Hematopoietic multipotent progenitor cell (in vitro differentiated cells): ENCODE results near the gene SMIM14. TPM values are rescaled to one million over a fixed set of nuclear protein-coding genes. Genes with fewer than 3 reads are reported as not detected.
"Not testable (repeated sequence)": the region's sequence is repeated elsewhere in the genome, so short reads cannot be mapped to it uniquely, and the experiment has no call there.

ENCODE experiments used
- DNase-seq, 3 donors: peaks; one replicate each; pipeline ENCODE4 v3.0.0-alpha.2; 2011 to 2015; ENCODE audit warnings: low read depth in 2 of 3, low spot score in 2 of 3
- total RNA-seq: library from RNA; depleted of rRNA; stranded (reverse); fragments of >200 nt; gene quantifications from one replicate; pipeline ENCODE4 v1.2.3, GENCODE V29; 2012

The SMIM14 gene
- 4.6 TPM for total RNA-seq

DNA sequence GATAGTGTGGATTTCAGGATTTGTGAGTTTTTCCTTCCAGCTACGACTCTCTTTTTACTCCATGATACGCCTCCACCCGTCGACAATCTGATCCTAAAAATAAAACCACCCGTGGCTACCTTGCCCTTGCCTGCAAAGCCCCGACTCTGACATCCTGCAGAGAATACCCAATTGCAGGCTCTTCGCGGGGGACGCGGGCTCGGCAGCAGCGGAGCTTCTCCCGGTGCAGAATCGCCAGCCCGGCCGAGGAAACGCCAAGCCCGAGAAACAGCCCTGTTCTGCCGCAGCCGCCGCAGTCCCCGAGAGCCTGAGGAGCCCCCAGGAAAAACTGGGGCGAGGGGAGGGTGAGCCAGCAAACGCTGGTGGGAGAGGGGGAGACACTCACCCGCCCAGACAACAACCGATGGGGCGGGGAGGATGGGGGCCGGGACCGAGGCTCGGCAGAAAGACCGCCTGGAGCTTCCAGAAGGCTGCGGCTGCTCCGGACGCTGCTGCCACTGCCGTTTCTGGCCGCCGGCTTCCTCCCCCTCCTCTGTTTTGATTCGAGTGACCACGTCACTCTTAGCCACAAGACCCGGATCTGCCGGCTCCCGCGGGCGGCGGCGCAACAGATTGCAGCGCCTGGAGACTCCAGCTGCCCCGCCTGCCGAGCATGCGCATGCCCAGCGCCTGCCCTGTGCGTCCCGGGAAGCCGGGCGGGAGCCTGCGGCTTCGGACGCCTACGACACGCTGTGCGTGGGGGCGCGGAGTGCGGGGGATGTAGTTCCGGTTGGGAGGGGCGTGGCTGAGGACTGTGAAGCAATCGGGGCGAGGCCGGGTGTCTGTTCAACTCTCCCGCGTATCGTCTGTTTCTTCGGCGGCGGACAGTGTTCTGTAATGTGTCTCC, at the start of gene SMIM14:
Gene SMIM14 (minus strand): TSS at position 512 of the 886 bp plus-strand sequence. CDS start 33,720 bp downstream, outside the sequence.
- peak; percentile 68 to 92 (median 90) for DNase-seq

GRCh38 chr4:39687014-39687413, 48.3 kb upstream of the SMIM14 start:
- no peak for DNase-seq

DNA sequence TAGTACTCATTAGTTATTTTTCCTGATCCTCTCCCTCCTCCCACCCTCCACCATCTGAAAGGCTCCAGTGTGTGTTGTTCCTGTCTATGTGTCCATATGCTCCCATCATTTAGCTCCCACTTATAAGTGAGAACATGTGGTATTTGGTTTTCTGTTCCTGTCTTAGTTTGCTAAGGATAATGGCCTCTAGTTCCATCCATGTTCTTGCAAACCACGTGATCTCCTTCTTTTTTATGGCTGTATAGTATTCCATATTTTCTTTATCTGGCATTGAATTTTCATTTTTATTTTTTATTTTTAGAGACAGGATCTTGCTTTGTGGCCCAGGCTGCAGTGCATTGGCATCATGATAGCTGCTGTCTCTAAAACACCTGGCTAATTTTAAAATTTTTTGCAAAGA, 47.3 kb upstream of the SMIM14 start:
- no peak for DNase-seq

DNA sequence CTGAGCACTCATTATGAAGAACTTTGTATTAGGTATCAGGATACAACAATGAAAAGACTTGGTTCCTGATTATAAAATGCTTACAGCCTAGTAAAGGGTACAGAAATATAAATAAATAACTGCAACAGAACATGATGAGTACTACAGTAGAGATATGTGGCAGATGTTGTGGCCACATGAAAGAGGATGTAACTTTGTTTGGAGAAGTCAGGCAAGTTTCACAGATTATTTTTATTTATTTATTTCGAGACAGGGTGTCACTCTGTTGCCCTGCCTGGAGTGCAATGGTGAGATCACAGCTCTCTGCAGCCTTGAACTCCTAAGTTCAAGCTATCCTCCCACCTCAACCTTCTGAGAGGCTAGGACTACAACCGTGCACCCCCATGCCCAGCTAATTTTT, 43.5 kb upstream of the SMIM14 start:
- DNase-seq: no peak

DNA sequence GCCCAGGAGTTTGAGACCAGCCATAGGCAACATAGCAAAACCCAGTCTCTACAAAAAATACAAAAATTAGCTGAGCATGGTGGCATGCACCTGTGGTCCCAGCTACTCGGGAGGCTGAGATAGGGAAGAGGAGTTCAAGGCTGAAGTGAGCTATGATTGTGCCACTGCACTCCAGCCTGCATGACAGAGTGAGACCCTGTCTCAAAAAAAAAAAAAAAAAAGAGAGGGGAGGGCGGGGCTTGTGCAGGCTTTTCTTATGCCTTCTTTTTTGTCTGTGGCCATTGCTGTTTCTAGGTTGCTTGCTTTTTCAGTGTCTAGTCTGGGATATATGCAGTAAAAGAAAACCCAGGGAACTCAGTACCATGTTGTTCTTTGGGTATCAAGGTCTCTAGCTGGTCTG, 42.3 kb upstream of the SMIM14 start:
- not testable (repeated sequence) for DNase-seq

DNA sequence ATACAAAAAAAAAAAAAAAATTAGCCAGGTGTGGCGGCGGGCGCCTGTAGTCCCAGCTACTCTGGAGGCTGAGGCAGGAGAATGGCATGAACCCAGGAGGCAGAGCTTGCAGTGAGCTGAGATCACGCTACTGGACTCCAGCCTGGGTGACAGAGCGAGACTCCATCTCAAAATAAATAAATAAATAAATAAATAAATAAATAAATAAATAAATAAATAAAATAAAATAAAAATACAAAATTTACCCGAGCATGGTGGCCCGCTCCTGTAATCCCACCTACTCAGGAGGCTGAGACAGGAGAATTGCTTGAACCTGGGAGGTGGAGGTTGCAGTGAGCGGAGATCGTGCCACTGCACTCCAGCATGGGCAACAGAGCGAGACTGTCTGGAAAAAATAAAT, 37.0 kb upstream of the SMIM14 start:
- not testable (repeated sequence) for DNase-seq

GRCh38 chr4:39670296-39670695, 31.6 kb upstream of the SMIM14 start:
- not testable (repeated sequence) for DNase-seq

- no peak for DNase-seq
Measured at GRCh38 chr4:39668887-39669286, 30.2 kb upstream of the SMIM14 start.

- no peak for DNase-seq
Measured at GRCh38 chr4:39667706-39668105, 29.0 kb upstream of the SMIM14 start.

- DNase-seq: no peak
Measured at GRCh38 chr4:39664828-39665731, 26.4 kb upstream of the SMIM14 start.

- no peak for DNase-seq
Measured at GRCh38 chr4:39662683-39663082, 24.0 kb upstream of the SMIM14 start.

GRCh38 chr4:39660757-39661156, 22.1 kb upstream of the SMIM14 start:
- DNase-seq: no peak

GRCh38 chr4:39660045-39660444, 21.4 kb upstream of the SMIM14 start:
- no peak for DNase-seq

DNA sequence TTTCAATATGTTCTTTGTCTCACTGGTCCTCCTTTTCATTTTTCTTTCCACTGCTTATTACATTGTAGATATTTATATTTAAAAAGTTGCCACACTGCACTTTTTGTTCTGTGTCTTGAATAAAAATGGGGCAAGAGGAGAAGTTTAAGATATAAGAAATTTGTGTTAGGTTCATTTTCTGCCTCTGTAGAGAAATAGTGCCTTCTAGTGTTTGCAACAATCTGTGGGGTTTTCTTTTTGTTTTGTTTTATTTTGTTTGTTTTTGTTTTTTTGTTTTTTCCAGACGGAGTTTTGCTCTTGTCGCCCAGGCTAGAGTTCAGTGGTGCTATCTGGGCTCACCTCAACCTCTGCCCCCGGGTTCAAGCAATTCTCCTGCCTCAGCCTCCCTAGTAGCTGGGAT, 20.1 kb upstream of the SMIM14 start:
- no peak for DNase-seq

DNA sequence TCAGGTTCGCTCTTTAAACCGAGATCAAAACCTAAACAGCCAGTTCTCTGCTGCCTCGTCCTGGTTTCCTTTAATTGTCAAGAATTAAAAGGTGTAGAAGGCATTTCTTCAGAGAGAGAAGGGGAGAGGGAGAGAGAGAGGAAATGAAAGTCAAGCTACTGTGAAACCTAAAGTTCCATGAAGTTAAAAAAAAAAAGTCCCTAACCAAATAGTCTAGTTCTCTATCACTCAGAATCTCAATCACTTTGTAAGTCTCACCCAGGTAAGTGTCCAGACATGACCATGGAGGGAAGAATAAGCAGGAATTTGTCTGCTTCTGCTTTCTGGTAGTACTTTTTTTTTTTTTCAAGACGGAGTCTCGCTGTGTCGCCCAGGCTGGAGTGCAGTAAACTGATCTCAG, 18.8 kb upstream of the SMIM14 start:
- no peak for DNase-seq

DNA sequence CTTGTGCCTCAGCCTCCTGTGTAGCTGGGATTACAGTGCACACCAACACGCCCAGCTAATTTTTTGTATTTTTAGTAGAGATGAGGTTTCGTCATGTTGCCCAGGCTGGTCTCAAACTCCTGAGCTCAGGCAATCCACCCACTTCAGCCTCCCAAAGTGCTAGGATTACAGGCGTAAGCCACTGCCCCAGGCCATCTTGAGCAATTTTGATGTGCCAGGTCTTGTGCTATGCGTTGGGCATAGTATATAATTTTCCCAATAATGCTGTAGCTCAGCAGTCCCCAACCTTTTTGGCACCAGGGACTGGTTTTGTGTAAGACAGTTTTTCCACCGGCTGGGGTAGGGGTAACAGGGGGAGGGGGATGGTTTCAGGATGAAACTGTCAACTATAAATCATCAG, 18.0 kb upstream of the SMIM14 start:
- not testable (repeated sequence) for DNase-seq

DNA sequence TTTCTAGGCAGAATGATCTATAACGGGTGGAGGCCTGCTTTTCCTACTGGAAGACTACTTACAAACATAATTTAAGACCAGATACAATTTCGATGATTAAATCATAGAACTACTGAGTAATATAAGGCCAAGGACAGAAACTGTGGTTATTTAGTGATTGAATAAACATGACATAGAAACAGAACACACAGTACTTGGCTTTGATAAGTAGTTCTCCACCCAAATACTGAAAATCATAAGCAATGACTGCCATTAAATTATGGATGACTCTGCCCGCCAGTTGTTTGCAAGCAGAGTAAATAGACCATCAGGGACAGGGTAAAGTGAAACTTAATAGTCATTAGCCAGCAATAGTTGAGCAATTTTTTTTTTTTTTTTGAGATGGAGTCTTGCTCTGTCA, 17.2 kb upstream of the SMIM14 start:
- no peak for DNase-seq

GRCh38 chr4:39655211-39655610, 16.5 kb upstream of the SMIM14 start:
- no peak for DNase-seq

GRCh38 chr4:39651586-39651985, 12.9 kb upstream of the SMIM14 start:
- not testable (repeated sequence) for DNase-seq

DNA sequence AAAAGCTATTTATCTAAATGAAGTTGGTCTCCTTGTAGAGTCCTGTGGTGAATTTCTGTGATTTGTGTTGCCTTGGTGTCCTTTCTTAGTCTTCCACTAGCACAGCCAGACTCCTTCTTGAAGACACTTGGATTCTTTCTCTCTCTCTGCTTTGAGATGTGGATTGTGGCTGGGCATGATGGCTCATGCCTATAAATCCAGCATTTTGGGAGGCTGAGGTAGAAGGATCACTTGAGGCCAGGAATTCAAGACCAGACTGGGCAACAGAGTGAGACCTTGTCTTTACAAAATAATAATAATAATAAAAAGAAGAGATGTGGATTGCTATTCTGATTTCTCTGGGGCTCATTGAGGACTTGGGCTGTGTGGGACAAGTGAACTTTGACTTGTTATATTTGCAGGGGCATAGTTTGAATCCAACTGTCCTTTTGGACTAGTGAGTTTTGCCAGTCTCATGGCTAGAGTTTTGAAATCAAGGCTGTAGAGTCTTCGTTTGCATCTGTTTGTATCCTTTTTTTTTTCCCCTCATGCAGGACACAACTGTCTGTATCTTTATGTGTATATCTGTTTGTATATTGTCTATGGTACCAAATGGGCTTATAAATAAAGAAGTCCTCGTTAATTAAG, 11.1 kb upstream of the SMIM14 start:
- no peak for DNase-seq
